HG02763 (cell line): ENCODE data around the gene RORB.
"Not testable (repeated sequence)": the region's sequence is repeated elsewhere in the genome, so short reads cannot be mapped to it uniquely, and the experiment has no call there.

Source experiments
- ATAC-seq: cut with Tn5 transposase; IDR thresholded peaks from one replicate; pipeline ENCODE4 v1.9.1; 2021; ENCODE audit warnings: mild to moderate bottlenecking, moderate library complexity; ENCODE audit not compliant: unreplicated experiment

The RORB gene

DNA sequence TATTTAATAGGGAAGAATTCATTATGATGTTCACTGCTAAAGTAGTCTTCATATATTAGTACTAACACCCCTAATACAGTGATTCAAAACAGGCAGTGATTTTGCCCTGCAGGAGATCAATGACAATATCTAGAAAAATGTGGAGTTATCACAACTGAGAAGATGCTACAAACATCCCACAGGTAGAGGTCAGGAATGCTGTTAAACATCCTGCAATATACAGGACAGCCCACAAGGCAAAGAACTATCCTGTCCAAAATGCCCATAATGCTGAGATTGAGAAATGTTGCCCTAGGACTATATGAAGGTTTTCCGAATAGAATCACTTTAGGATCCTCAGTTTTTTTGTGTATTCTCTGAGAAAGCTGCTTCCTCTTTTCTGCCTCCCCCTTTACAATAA is 15.3 kb downstream of the RORB start:
- ATAC-seq: no peak

- no peak for ATAC-seq
These were observed 16.1 kb downstream of the RORB start for GRCh38 chr9:74513221-74513620.

DNA sequence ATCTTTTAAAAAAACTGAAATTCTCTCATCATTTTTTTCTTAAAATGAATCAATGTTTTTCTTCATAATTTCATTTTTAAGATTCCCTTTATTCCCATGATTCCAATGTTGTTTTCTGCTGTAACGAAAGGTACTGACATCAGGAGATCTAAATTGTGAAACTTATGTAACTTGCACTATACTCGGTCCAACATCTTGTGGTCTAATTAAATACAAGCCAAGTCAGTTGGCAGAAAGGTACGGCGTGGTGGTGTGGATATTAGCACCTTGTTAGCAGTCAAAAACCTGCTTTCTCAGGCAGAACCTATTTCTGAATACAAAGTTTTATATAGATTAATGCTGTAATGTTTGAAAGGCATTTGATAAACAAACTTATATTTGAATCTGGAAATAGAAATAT is 20.1 kb downstream of the RORB start:
- ATAC-seq: no peak

- ATAC-seq: no peak
These were observed 22.3 kb downstream of the RORB start for GRCh38 chr9:74519419-74519818.

DNA sequence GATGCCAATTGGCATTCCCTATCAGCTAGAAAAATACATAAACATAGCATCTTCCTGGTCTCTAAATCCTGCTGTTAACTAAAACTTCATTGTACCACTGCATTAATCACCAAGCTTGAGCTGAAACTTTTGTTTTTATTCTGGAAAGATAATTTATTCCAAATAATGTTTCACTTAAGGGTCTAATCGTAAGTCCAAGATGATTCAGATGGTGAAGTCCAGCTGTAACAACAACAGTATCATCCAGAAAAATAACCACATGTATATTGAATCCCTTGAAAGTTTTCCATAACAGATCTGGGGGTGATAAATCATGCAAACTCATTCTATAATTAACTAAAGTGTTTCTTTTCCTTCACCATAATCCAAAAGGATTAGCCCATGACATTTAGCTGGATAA is 23.9 kb downstream of the RORB start:
- ATAC-seq: no peak

GRCh38 chr9:74524289-74524688 is 27.2 kb downstream of the RORB start:
- no peak for ATAC-seq

GRCh38 chr9:74526215-74526614 is 29.1 kb downstream of the RORB start:
- no peak for ATAC-seq

GRCh38 chr9:74527718-74528117 is 30.6 kb downstream of the RORB start:
- ATAC-seq: no peak

DNA sequence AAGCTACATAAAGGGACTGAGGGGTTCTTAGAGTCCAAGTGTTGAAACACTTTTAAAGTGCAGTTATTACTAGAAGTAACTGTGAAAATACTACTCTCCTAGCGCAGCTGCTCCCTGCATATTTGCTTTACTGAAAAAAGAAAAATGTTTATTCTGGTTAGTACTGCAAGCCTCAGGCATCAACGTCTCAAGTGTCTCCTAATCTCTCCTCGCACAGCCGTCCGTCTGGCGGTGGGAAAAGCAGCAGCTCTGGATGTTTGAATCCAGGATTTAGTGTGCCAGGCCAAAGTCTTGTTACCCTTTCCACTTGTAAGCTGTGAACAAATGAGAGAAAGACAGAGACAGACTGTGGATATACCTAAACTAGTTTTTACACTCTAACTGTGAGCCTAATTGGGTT is 31.1 kb downstream of the RORB start:
- ATAC-seq: no peak

- ATAC-seq: not testable (repeated sequence)
These were observed 33.3 kb downstream of the RORB start for GRCh38 chr9:74530458-74530857.

- ATAC-seq: no peak
These were observed 36.1 kb downstream of the RORB start for GRCh38 chr9:74533253-74533652.

DNA sequence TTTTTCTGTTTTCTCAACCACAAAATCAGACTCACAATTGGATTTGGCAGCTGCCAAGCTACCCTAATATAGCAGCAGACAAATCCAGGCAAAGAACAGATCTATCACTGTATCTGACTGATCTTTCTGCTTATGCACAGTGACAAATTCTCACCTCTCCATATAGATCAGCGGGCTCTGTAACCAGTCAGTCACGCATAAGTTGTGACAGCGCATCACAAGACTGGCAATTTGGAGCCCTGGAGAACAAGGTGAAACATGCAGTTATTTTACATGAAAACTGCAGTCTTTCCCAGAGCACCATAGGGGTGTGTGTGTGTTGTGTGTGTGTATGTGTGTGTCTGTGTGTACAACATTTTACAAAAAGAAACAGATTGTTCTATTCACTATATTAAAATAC is 37.7 kb downstream of the RORB start:
- ATAC-seq: no peak

GRCh38 chr9:74543145-74543544 is 46.0 kb downstream of the RORB start:
- ATAC-seq: no peak

DNA sequence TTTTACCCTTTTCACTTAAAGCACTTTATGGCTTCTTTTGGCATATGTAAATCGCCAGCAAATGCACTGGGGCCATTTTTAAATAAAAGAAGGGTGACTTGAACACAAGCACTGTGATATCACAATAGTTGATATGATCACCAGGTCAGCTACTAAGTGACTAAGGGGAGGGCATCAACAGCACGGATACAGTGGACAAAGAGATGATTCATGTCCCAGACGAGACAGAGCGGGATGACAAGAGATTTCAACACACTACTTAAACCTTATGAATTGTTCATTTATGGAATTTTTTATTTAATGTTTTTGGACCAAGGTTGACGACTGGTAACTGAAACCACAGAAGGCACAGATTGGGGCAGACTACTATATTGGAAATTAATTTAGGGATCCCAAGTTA is 54.1 kb downstream of the RORB start:
- ATAC-seq: no peak

- ATAC-seq: no peak
These were observed 57.8 kb downstream of the RORB start for GRCh38 chr9:74554751-74555419.

GRCh38 chr9:74555565-74555964 is 58.4 kb downstream of the RORB start:
- ATAC-seq: no peak

GRCh38 chr9:74556685-74557084 is 59.5 kb downstream of the RORB start:
- ATAC-seq: peak; percentile 77

- ATAC-seq: no peak
These were observed 60.4 kb downstream of the RORB start for GRCh38 chr9:74557571-74557970.

DNA sequence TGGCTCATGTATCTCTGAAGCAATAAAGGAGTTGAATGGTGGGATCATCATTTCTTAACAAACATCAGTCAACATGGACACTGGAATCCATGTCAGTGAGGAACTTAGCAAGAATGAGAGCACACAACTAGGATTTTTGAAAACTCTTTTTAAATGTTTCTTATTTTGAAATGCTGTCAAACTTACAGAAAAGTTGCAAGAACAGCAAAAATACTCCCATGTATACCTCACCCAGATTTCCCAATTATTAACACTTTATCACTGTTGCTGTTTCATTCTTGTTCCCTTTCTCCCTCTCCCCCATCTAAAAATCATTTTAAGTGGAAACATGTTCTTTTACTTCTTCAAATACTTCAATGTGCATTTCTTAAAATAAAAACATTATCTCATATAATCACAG is 65.5 kb downstream of the RORB start:
- ATAC-seq: no peak

GRCh38 chr9:74570879-74571512 is 73.9 kb downstream of the RORB start:
- ATAC-seq: no peak

- no peak for ATAC-seq
These were observed 76.6 kb downstream of the RORB start for GRCh38 chr9:74573640-74574191.

DNA sequence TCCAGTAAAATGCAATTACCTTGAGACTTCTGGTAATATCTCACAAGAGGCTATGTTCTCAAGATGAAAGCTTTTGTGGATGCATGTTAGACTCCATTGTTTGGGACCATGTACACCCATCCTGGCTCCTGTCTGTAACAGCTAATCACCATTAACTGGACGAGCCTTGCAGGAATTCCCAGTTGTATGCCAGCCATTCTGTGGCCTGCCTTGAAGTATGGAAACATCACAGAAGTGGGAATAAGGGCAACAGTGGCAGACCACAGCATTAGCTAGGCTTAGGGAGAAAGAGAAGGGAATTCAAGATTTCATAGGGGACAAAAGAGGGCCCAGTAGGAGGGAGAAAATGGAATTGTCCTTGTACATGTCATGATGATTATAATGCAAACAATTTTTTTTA is 79.0 kb downstream of the RORB start:
- no peak for ATAC-seq

GRCh38 chr9:74577956-74578355 is 80.8 kb downstream of the RORB start:
- ATAC-seq: no peak
